Suprapubic skin (tissue), 4 donors: ENCODE measurements around the gene CHRM3. TPM values are rescaled to one million over a fixed set of nuclear protein-coding genes. Genes with fewer than 3 reads are reported as not detected.

ENCODE experiments used
- DNase-seq, 2 donors: peaks; one replicate each; pipeline ENCODE4 v3.0.0-alpha.2; 2019; ENCODE audit warnings: low spot score in 2 of 2
- H3K27ac ChIP-seq: fragments of 200-600 bp; sonication (generic); one replicate; pipeline ENCODE4 v1.5.1; 2019
- H3K27me3 ChIP-seq: fragments of 200-600 bp; sonication (generic); one replicate; pipeline ENCODE4 v1.5.1; 2019
- H3K36me3 ChIP-seq: fragments of 200-600 bp; sonication (generic); one replicate; pipeline ENCODE4 v1.5.1; 2019
- H3K4me1 ChIP-seq: fragments of 200-600 bp; sonication (generic); one replicate; pipeline ENCODE4 v1.5.1; 2019
- H3K4me3 ChIP-seq: fragments of 200-600 bp; sonication (generic); one replicate; pipeline ENCODE4 v1.5.1; 2019; ENCODE audit warnings: mild to moderate bottlenecking
- H3K9me3 ChIP-seq: fragments of 200-600 bp; sonication (generic); one replicate; pipeline ENCODE4 v1.5.1; 2019
- EP300 ChIP-seq: sonication (generic); formaldehyde crosslinking; IDR thresholded peaks from one replicate; pipeline ENCODE4 v1.6.1; 2017; ENCODE audit warnings: antibody characterized with exemption
- POLR2A ChIP-seq, 2 donors: fragments of 450-650 bp; IDR thresholded peaks; one replicate each; pipeline ENCODE4 v1.6.1; 2017; ENCODE audit warnings: antibody characterized with exemption in 2 of 2, mild to moderate bottlenecking in 2 of 2, moderate library complexity in 2 of 2
- POLR2AphosphoS5 ChIP-seq, 3 donors: sonication (generic); formaldehyde crosslinking; IDR thresholded peaks; one replicate each; pipeline ENCODE4 v1.6.1; 2017; ENCODE audit warnings: antibody characterized with exemption in 3 of 3
- WGBS: methylation state at CpG from one replicate; pipeline ENCODE4 v1.1.5; 2018; 5-methylcytosine and 5-hydroxymethylcytosine counted together
- total RNA-seq, 4 donors: library from RNA; depleted of rRNA; stranded (reverse); fragments of >200 nt; gene quantifications; one replicate each; pipeline ENCODE4 v1.1.0, GENCODE V29; 2016
- TF ChIP-seq, protein P1 (sequence below), 2 donors: fragments of 200-600 bp in 1 of 2; fragments of 450-650 bp in 1 of 2; sonication (generic) in 1 of 2; IDR thresholded peaks; one replicate each; pipeline ENCODE4 v1.5.1; 2016 to 2019; ENCODE audit warnings: antibody characterized with exemption in 2 of 2, mild to moderate bottlenecking in 1 of 2, moderate library complexity in 1 of 2

The CHRM3 gene
- total RNA-seq, 4 donors from 2014 or later, result 3.7 to 15.8 (median 9.2) TPM

DNA sequence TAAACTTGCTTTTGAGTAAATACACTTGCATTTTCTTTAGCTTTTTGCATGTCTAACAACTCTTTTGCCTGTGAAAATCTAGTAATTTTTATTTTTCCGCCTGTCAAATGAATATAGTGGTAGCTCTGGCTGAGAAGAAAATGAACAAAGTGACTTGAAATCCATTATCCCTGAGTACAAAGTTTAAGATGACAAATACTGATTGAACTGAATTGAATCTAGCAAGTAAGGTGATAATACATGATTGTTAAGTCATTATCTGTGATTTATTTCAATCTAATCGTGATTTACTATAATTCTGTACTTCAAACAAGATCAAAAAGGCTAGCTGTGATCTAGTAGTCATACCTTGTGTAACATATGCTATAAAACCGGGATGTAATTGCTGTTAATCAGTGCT lies 42.8 kb downstream of the CHRM3 start:
- no peak overlapping the region for H3K27ac ChIP-seq
- no peaks in the 10 kb centered on the region for H3K9me3 ChIP-seq
- no peaks in the 10 kb centered on the region for H3K4me1 ChIP-seq
- TF ChIP-seq EP300 (no peak), POLR2A (IDR thresholded peaks at IDR 0.05) (no peak), POLR2AphosphoS5 (IDR thresholded peaks at IDR 0.05) (no peak)
- TF ChIP-seq, protein P1, sequence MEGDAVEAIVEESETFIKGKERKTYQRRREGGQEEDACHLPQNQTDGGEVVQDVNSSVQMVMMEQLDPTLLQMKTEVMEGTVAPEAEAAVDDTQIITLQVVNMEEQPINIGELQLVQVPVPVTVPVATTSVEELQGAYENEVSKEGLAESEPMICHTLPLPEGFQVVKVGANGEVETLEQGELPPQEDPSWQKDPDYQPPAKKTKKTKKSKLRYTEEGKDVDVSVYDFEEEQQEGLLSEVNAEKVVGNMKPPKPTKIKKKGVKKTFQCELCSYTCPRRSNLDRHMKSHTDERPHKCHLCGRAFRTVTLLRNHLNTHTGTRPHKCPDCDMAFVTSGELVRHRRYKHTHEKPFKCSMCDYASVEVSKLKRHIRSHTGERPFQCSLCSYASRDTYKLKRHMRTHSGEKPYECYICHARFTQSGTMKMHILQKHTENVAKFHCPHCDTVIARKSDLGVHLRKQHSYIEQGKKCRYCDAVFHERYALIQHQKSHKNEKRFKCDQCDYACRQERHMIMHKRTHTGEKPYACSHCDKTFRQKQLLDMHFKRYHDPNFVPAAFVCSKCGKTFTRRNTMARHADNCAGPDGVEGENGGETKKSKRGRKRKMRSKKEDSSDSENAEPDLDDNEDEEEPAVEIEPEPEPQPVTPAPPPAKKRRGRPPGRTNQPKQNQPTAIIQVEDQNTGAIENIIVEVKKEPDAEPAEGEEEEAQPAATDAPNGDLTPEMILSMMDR (IDR thresholded peaks at IDR 0.05), result no peak
- H3K4me3 ChIP-seq, result no peak overlapping the region
- no peaks in the 10 kb centered on the region for H3K27me3 ChIP-seq
- no peak for DNase-seq
- no peaks in the 10 kb centered on the region for H3K36me3 ChIP-seq
- 73% methylated on average over 3 of the region's 3 CpGs for WGBS

DNA sequence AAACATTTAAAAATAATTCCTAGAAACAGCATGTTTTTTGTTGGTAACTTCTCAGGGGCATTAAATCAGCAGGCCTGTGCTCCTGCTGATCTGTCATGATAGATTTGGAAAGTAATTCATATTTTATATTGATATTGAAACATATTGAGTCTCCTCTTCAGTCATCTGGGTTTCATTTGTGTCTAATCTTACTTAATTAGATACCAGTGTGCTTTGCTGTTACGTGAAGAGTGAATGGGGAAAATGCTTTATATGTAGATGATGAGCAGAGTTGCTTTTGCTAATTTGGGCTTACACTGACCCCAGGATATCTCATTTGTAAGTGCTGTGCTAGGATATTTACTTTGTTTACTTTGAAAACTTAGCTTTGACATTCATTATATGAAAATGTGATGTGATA lies 45.9 kb downstream of the CHRM3 start:
- H3K4me1 ChIP-seq, result no peaks in the 10 kb centered on the region
- DNase-seq, result no peak
- H3K27ac ChIP-seq, result no peak overlapping the region
- no peaks in the 10 kb centered on the region for H3K9me3 ChIP-seq
- H3K36me3 ChIP-seq, result no peaks in the 10 kb centered on the region
- TF ChIP-seq EP300, result no peak
- TF ChIP-seq, protein P1 (IDR thresholded peaks at IDR 0.05), result no peak
- no peak for TF ChIP-seq POLR2A (IDR thresholded peaks at IDR 0.05)
- no peak for TF ChIP-seq POLR2AphosphoS5 (IDR thresholded peaks at IDR 0.05)
- WGBS, result 62% methylated on average over 1 of the region's 1 CpG
- no peaks in the 10 kb centered on the region for H3K27me3 ChIP-seq
- H3K4me3 ChIP-seq, result no peak overlapping the region

DNA sequence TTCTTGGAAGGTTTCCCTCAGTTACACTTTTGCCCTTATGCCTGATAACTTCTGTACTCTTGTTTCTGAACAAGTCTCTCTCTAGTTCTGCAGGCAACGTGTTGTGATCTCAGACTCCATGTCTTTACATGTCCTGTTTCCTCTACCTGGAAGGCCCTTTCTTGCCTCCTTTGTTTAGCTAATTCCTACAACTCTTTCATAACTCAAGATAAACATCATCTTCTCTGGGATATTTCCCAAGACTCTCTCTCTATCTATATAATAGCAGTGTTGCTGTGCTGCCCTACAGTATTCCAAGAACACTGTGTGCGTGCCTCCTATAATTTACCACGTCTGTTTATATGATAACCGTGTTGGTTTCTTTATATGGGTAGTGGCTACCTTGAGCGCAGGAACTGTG lies 47.8 kb downstream of the CHRM3 start:
- TF ChIP-seq POLR2AphosphoS5 (IDR thresholded peaks at IDR 0.05) (no peak), POLR2A (IDR thresholded peaks at IDR 0.05) (no peak), EP300 (no peak)
- TF ChIP-seq, protein P1 (IDR thresholded peaks at IDR 0.05), result no peak
- WGBS, result 55% methylated on average over 5 of the region's 5 CpGs
- Histone ChIP-seq H3K27ac (no peak overlapping the region), H3K9me3 (no peaks in the 10 kb centered on the region), H3K4me1 (no peaks in the 10 kb centered on the region), H3K36me3 (no peaks in the 10 kb centered on the region), H3K27me3 (no peaks in the 10 kb centered on the region), H3K4me3 (no peak overlapping the region)
- no peak for DNase-seq
